ENCODE data around the gene DOCK1.
"Not testable (repeated sequence)": the region's sequence is repeated elsewhere in the genome, so short reads cannot be mapped to it uniquely, and the experiment has no call there.

The DOCK1 gene

GRCh38 chr10:126928274-126928673, 23.0 kb downstream of the DOCK1 start:
- Histone ChIP-seq H3K4me3 (ENCODE audit: low read length) (no peak overlapping the region), H3K9me3 (replicated peaks; ENCODE audit: low read length) (no peaks in the 10 kb centered on the region), H3K4me1 (ENCODE audit: control insufficient read depth, insufficient read depth, low read length) (peaks cover 20% of the 10 kb centered on the region), H3K4me2 (ENCODE audit: low read length) (no peak overlapping the region), H3K9ac (ENCODE audit: low read depth, low read length) (no peak overlapping the region), H3K36me3 (ENCODE audit: insufficient read depth, low read length) (peaks cover 16% of the 10 kb centered on the region), H3K27me3 (ENCODE audit: control insufficient read depth, insufficient read depth, low read length) (no peaks in the 10 kb centered on the region)

- no peaks in the 10 kb centered on the region for H3K9me3 ChIP-seq (replicated peaks; ENCODE audit: low read length)
- no peak overlapping the region for H3K4me3 ChIP-seq (ENCODE audit: low read length)
- H3K4me1 ChIP-seq (ENCODE audit: control insufficient read depth, insufficient read depth, low read length): peaks cover 20% of the 10 kb centered on the region
- H3K9ac ChIP-seq (ENCODE audit: low read depth, low read length): no peak overlapping the region
- peaks cover 16% of the 10 kb centered on the region for H3K36me3 ChIP-seq (ENCODE audit: insufficient read depth, low read length)
- H3K4me2 ChIP-seq (ENCODE audit: low read length): no peak overlapping the region
- H3K27me3 ChIP-seq (ENCODE audit: control insufficient read depth, insufficient read depth, low read length): no peaks in the 10 kb centered on the region
Observed at GRCh38 chr10:126929391-126929790, 24.2 kb downstream of the DOCK1 start.

- H3K36me3 ChIP-seq (ENCODE audit: insufficient read depth, low read length): peaks cover 16% of the 10 kb centered on the region
- peaks cover 15% of the 10 kb centered on the region for H3K4me1 ChIP-seq (ENCODE audit: control insufficient read depth, insufficient read depth, low read length)
- H3K9ac ChIP-seq (ENCODE audit: low read depth, low read length): no peak overlapping the region
- no peak overlapping the region for H3K4me3 ChIP-seq (ENCODE audit: low read length)
- H3K4me2 ChIP-seq (ENCODE audit: low read length): peak overlapping the region; percentile 77
- H3K9me3 ChIP-seq (replicated peaks; ENCODE audit: low read length): no peaks in the 10 kb centered on the region
- H3K27me3 ChIP-seq (ENCODE audit: control insufficient read depth, insufficient read depth, low read length): no peaks in the 10 kb centered on the region
Observed at GRCh38 chr10:126930131-126930882, 25.1 kb downstream of the DOCK1 start.

- Histone ChIP-seq H3K36me3 (ENCODE audit: insufficient read depth, low read length) (peaks cover 16% of the 10 kb centered on the region), H3K4me3 (ENCODE audit: low read length) (peak overlapping the region; percentile 53)
Observed at GRCh38 chr10:126930883-126931503, 25.8 kb downstream of the DOCK1 start.

GRCh38 chr10:126931544-126931943, 26.3 kb downstream of the DOCK1 start:
- Histone ChIP-seq H3K9ac (ENCODE audit: low read depth, low read length) (no peak overlapping the region), H3K4me2 (ENCODE audit: low read length) (peak overlapping the region; percentile 77), H3K36me3 (ENCODE audit: insufficient read depth, low read length) (peaks cover 16% of the 10 kb centered on the region), H3K4me3 (ENCODE audit: low read length) (peak overlapping the region; percentile 53), H3K4me1 (ENCODE audit: control insufficient read depth, insufficient read depth, low read length) (peaks cover 20% of the 10 kb centered on the region), H3K9me3 (replicated peaks; ENCODE audit: low read length) (no peaks in the 10 kb centered on the region), H3K27me3 (ENCODE audit: control insufficient read depth, insufficient read depth, low read length) (no peaks in the 10 kb centered on the region)

More at GRCh38 chr10:126930883-126931503, 25.8 kb downstream of the DOCK1 start:
- Histone ChIP-seq H3K27me3 (ENCODE audit: control insufficient read depth, insufficient read depth, low read length) (no peaks in the 10 kb centered on the region), H3K4me1 (ENCODE audit: control insufficient read depth, insufficient read depth, low read length) (peaks cover 20% of the 10 kb centered on the region), H3K9ac (ENCODE audit: low read depth, low read length) (no peak overlapping the region), H3K4me2 (ENCODE audit: low read length) (peak overlapping the region; percentile 77), H3K9me3 (replicated peaks; ENCODE audit: low read length) (no peaks in the 10 kb centered on the region)

GRCh38 chr10:126932516-126932915, 27.3 kb downstream of the DOCK1 start:
- no peak overlapping the region for H3K4me2 ChIP-seq (ENCODE audit: low read length)
- H3K36me3 ChIP-seq (ENCODE audit: insufficient read depth, low read length): peaks cover 13% of the 10 kb centered on the region
- no peak overlapping the region for H3K4me3 ChIP-seq (ENCODE audit: low read length)
- no peak overlapping the region for H3K9ac ChIP-seq (ENCODE audit: low read depth, low read length)
- no peaks in the 10 kb centered on the region for H3K27me3 ChIP-seq (ENCODE audit: control insufficient read depth, insufficient read depth, low read length)
- peaks cover 20% of the 10 kb centered on the region for H3K4me1 ChIP-seq (ENCODE audit: control insufficient read depth, insufficient read depth, low read length)
- no peaks in the 10 kb centered on the region for H3K9me3 ChIP-seq (replicated peaks; ENCODE audit: low read length)

- H3K36me3 ChIP-seq (ENCODE audit: insufficient read depth, low read length): peaks cover 7% of the 10 kb centered on the region
- H3K9ac ChIP-seq (ENCODE audit: low read depth, low read length): no peak overlapping the region
- peaks cover 20% of the 10 kb centered on the region for H3K4me1 ChIP-seq (ENCODE audit: control insufficient read depth, insufficient read depth, low read length)
- H3K4me2 ChIP-seq (ENCODE audit: low read length): no peak overlapping the region
- no peaks in the 10 kb centered on the region for H3K9me3 ChIP-seq (replicated peaks; ENCODE audit: low read length)
- no peak overlapping the region for H3K4me3 ChIP-seq (ENCODE audit: low read length)
- no peaks in the 10 kb centered on the region for H3K27me3 ChIP-seq (ENCODE audit: control insufficient read depth, insufficient read depth, low read length)
Observed at GRCh38 chr10:126933116-126933515, 27.9 kb downstream of the DOCK1 start.

- Histone ChIP-seq H3K4me1 (ENCODE audit: control insufficient read depth, insufficient read depth, low read length) (peaks cover 17% of the 10 kb centered on the region), H3K9ac (ENCODE audit: low read depth, low read length) (no peak overlapping the region), H3K36me3 (ENCODE audit: insufficient read depth, low read length) (no peaks in the 10 kb centered on the region), H3K4me3 (ENCODE audit: low read length) (no peak overlapping the region), H3K9me3 (replicated peaks; ENCODE audit: low read length) (no peaks in the 10 kb centered on the region), H3K4me2 (ENCODE audit: low read length) (no peak overlapping the region), H3K27me3 (ENCODE audit: control insufficient read depth, insufficient read depth, low read length) (no peaks in the 10 kb centered on the region)
Observed at GRCh38 chr10:126935263-126935946, 30.2 kb downstream of the DOCK1 start.

- Histone ChIP-seq H3K4me2 (ENCODE audit: low read length) (no peak overlapping the region), H3K36me3 (ENCODE audit: insufficient read depth, low read length) (no peaks in the 10 kb centered on the region), H3K9ac (ENCODE audit: low read depth, low read length) (no peak overlapping the region), H3K4me1 (ENCODE audit: control insufficient read depth, insufficient read depth, low read length) (peaks cover 9% of the 10 kb centered on the region), H3K27me3 (ENCODE audit: control insufficient read depth, insufficient read depth, low read length) (no peaks in the 10 kb centered on the region), H3K9me3 (replicated peaks; ENCODE audit: low read length) (no peaks in the 10 kb centered on the region), H3K4me3 (ENCODE audit: low read length) (no peak overlapping the region)
Observed at GRCh38 chr10:126937026-126937425, 31.8 kb downstream of the DOCK1 start.

- H3K9me3 ChIP-seq (replicated peaks; ENCODE audit: low read length); H3K27me3 ChIP-seq (ENCODE audit: control insufficient read depth, insufficient read depth, low read length); H3K4me1 ChIP-seq (ENCODE audit: control insufficient read depth, insufficient read depth, low read length); H3K9ac ChIP-seq (ENCODE audit: low read depth, low read length); H3K4me3 ChIP-seq (ENCODE audit: low read length); H3K36me3 ChIP-seq (ENCODE audit: insufficient read depth, low read length); H3K4me2 ChIP-seq (ENCODE audit: low read length): not testable (repeated sequence)
Observed at GRCh38 chr10:126938121-126938520, 32.9 kb downstream of the DOCK1 start.

- H3K27me3 ChIP-seq (ENCODE audit: control insufficient read depth, insufficient read depth, low read length): no peaks in the 10 kb centered on the region
- no peak overlapping the region for H3K4me3 ChIP-seq (ENCODE audit: low read length)
- no peaks in the 10 kb centered on the region for H3K9me3 ChIP-seq (replicated peaks; ENCODE audit: low read length)
- peaks cover 5% of the 10 kb centered on the region for H3K36me3 ChIP-seq (ENCODE audit: insufficient read depth, low read length)
- no peak overlapping the region for H3K4me2 ChIP-seq (ENCODE audit: low read length)
- H3K4me1 ChIP-seq (ENCODE audit: control insufficient read depth, insufficient read depth, low read length): peaks cover 9% of the 10 kb centered on the region
- no peak overlapping the region for H3K9ac ChIP-seq (ENCODE audit: low read depth, low read length)
Observed at GRCh38 chr10:126939706-126940105, 34.5 kb downstream of the DOCK1 start.

Data from skeletal muscle satellite cell (primary cell).